GM12891 (cell line): ENCODE measurements around the gene LHX4.

Experiments
- PAX5 ChIP-seq: IDR thresholded peaks from 2 replicates; pipeline ENCODE4 v1.6.1; 2011; ENCODE audit warnings: low read length, moderate library complexity, mild to moderate bottlenecking; ENCODE audit not compliant: insufficient read depth, severe bottlenecking
- POLR2A ChIP-seq: IDR thresholded peaks from 2 replicates; pipeline ENCODE4 v1.6.1; 2011; ENCODE audit warnings: low read depth, low read length, control low read depth
- POLR2AphosphoS5 ChIP-seq: IDR thresholded peaks from 2 replicates; pipeline ENCODE4 v1.6.1; 2011; ENCODE audit warnings: low read depth, low read length, control low read depth
- SPI1 ChIP-seq: IDR thresholded peaks from 2 replicates; pipeline ENCODE4 v1.6.1; 2011; ENCODE audit warnings: low read depth, low read length, control low read depth
- TAF1 ChIP-seq: IDR thresholded peaks from 2 replicates; pipeline ENCODE4 v1.6.1; 2011; ENCODE audit warnings: low read depth, low read length, control low read depth

- TF ChIP-seq POLR2AphosphoS5 = no peak
- TF ChIP-seq POLR2A = no peak
- TF ChIP-seq TAF1 = no peak
- TF ChIP-seq SPI1 = no peak
- no peak for TF ChIP-seq PAX5
Observed at GRCh38 chr1:180272395-180272794, 42.3 kb downstream of the LHX4 start.
